GM12892 (cell line): Measurements from ENCODE around the gene CCL4.
A peak's percentile ranks its signal among the peaks of the same experiment; 100 is the strongest.

Experiments used
- DNase-seq: peaks from one replicate; pipeline ENCODE4 v3.0.0; 2011; ENCODE audit not compliant: insufficient read length
- FAIRE-seq: peaks from 2 replicates; lab custom pipeline; 2011; peaks lifted over from hg19 to GRCh38; lab: Jason Lieb, UNC
- POLR2A ChIP-seq: IDR thresholded peaks from 2 replicates; pipeline ENCODE4 v1.6.1; 2011; ENCODE audit warnings: low read depth, low read length, control low read depth
- POLR2AphosphoS5 ChIP-seq: IDR thresholded peaks from 2 replicates; pipeline ENCODE4 v1.6.1; 2011; ENCODE audit warnings: low read depth, low read length, control low read depth
- TAF1 ChIP-seq: IDR thresholded peaks from 2 replicates; pipeline ENCODE4 v1.6.1; 2011; ENCODE audit warnings: low read depth, mild to moderate bottlenecking, control low read depth, low read length, borderline replicate concordance

The CCL4 gene

GRCh38 chr17:36142235-36142634 lies 38.6 kb downstream of the CCL4 start:
- FAIRE-seq (no peak), DNase-seq (no peak)
- TF ChIP-seq TAF1 (no peak), POLR2AphosphoS5 (no peak), POLR2A (no peak)

GRCh38 chr17:36142806-36143205 lies 39.2 kb downstream of the CCL4 start:
- DNase-seq (no peak), FAIRE-seq (no peak)
- TF ChIP-seq TAF1, result no peak
- no peak for TF ChIP-seq POLR2AphosphoS5
- TF ChIP-seq POLR2A, result no peak

- no peak for DNase-seq
- no peak for TF ChIP-seq POLR2AphosphoS5
- TF ChIP-seq TAF1, result no peak
- TF ChIP-seq POLR2A, result no peak
These were observed 40.4 kb downstream of the CCL4 start for GRCh38 chr17:36144014-36144413.

GRCh38 chr17:36144981-36145729 lies 41.5 kb downstream of the CCL4 start:
- DNase-seq (no peak), FAIRE-seq (no peak)
- TF ChIP-seq POLR2A (no peak), TAF1 (no peak), POLR2AphosphoS5 (no peak)

More at GRCh38 chr17:36144014-36144413, 40.4 kb downstream of the CCL4 start:
- no peak for FAIRE-seq

- FAIRE-seq, result no peak
- TF ChIP-seq POLR2AphosphoS5 (no peak), POLR2A (no peak), TAF1 (no peak)
- no peak for DNase-seq
These were observed 44.0 kb downstream of the CCL4 start for GRCh38 chr17:36147601-36148000.

- DNase-seq (peak; percentile 50), FAIRE-seq (no peak)
- no peak for TF ChIP-seq POLR2A
- TF ChIP-seq TAF1, result no peak
- no peak for TF ChIP-seq POLR2AphosphoS5
These were observed 45.1 kb downstream of the CCL4 start for GRCh38 chr17:36148559-36149295.

- no peak for DNase-seq
- no peak for TF ChIP-seq POLR2A
- no peak for FAIRE-seq
These were observed 45.7 kb downstream of the CCL4 start for GRCh38 chr17:36149296-36149820.

- TF ChIP-seq TAF1, result no peak
- no peak for TF ChIP-seq POLR2A
- TF ChIP-seq POLR2AphosphoS5, result no peak
- FAIRE-seq, result no peak
- no peak for DNase-seq
These were observed 48.4 kb downstream of the CCL4 start for GRCh38 chr17:36151891-36152638.

GRCh38 chr17:36152639-36153120 lies 49.1 kb downstream of the CCL4 start:
- FAIRE-seq (no peak), DNase-seq (no peak)
- no peak for TF ChIP-seq POLR2AphosphoS5
- TF ChIP-seq TAF1, result no peak
- TF ChIP-seq POLR2A, result no peak

- TF ChIP-seq POLR2AphosphoS5, result no peak
- no peak for TF ChIP-seq POLR2A
- no peak for TF ChIP-seq TAF1
- FAIRE-seq, result no peak
These were observed 50.4 kb downstream of the CCL4 start for GRCh38 chr17:36153895-36154610.

More at GRCh38 chr17:36153895-36154610, 50.4 kb downstream of the CCL4 start:
- no peak for DNase-seq
